K562 (cell line): Measurements from ENCODE around the gene CD109. TPM values are rescaled to one million over a fixed set of nuclear protein-coding genes. Genes with fewer than 3 reads are reported as not detected.

Experiments used
- ATAC-seq: fragments of 200-7000 bp; cut with Tn5 transposase; 3 replicates; pipeline ENCODE4 v1.9.1; 2020; ENCODE audit warnings: moderate library complexity
- BruUV-seq: library from RNA; stranded (reverse); fragments of 400-500 nt; replicated peaks from 2 replicates; lab custom pipeline; 2021; lab: Mats Ljungman, UMichigan
- CTCF ChIA-PET: fragments of 300-600 bp; formaldehyde crosslinking; extraction: SDS; loops from one replicate; lab custom pipeline; 2021; ENCODE audit warnings: low intra/inter-chr PET ratio; lab: Yijun Ruan, JAX
- POLR2A ChIA-PET: fragments of 300-600, 350-650 bp; sonication (Branson Sonifier 250); formaldehyde crosslinking; extraction: SDS; loops from one replicate; lab custom pipeline; 2021; ENCODE audit warnings: antibody characterized with exemption, inconsistent platforms; lab: Yijun Ruan, JAX
- DNase-seq, 4 experiments: peaks; one replicate each; pipeline versions ENCODE4 v3.0.0 to v3.0.0-alpha.2; 2011 to 2018; ENCODE audit warnings: low spot score in 3 of 4, mixed read lengths in 3 of 4; ENCODE audit errors: extremely low read depth in 1 of 4
- FAIRE-seq: peaks from 2 replicates; lab custom pipeline; 2011; peaks lifted over from hg19 to GRCh38; lab: Jason Lieb, UNC
- H2AFZ ChIP-seq: 2 replicates; pipeline ENCODE4 v1.6.0; 2011; ENCODE audit warnings: low read depth, low read length, control low read depth, inconsistent platforms
- H3K27ac ChIP-seq: fragments of 200-600 bp; 3 replicates; pipeline ENCODE4 v1.8.0; 2011; ENCODE audit warnings: low read depth, mild to moderate bottlenecking, control low read depth, inconsistent platforms, low read length, moderate library complexity, mixed read lengths; ENCODE audit errors: extremely low read depth
- H3K27me3 ChIP-seq, 2 experiments: fragments of 300-600 bp in 1 of 2; 2 replicates in 1 of 2; 3 replicates in 1 of 2; pipeline versions ENCODE4 v1.6.0 to v1.8.0; 2011; ENCODE audit warnings: inconsistent platforms in 2 of 2, low read length in 2 of 2, mild to moderate bottlenecking in 1 of 2, mixed read lengths in 1 of 2, moderate library complexity in 1 of 2; ENCODE audit not compliant: control insufficient read depth in 2 of 2, insufficient read depth in 2 of 2
- H3K36me3 ChIP-seq: fragments of 300-600 bp; 3 replicates; pipeline ENCODE4 v1.8.0; 2011; ENCODE audit warnings: mild to moderate bottlenecking, low read length, inconsistent platforms; ENCODE audit not compliant: control insufficient read depth, insufficient read depth
- H3K4me1 ChIP-seq, 2 experiments: fragments of 200-600 bp in 1 of 2; replicated peaks in 1 of 2; 2 replicates in 1 of 2; 3 replicates in 1 of 2; pipeline versions ENCODE4 v1.5.1 to v1.8.0; 2011; ENCODE audit warnings: inconsistent platforms in 2 of 2, low read length in 2 of 2, mild to moderate bottlenecking in 1 of 2, mixed read lengths in 1 of 2, moderate library complexity in 1 of 2; ENCODE audit not compliant: control insufficient read depth in 2 of 2, insufficient read depth in 2 of 2
- H3K4me2 ChIP-seq: 2 replicates; pipeline ENCODE4 v1.6.1; 2011; ENCODE audit warnings: low read length, control low read depth, inconsistent platforms, mixed read lengths; ENCODE audit not compliant: insufficient read depth
- H3K4me3 ChIP-seq: fragments of 200-600 bp; sonication (generic), shearing (Covaris generic); 2 replicates; pipeline ENCODE4 v1.5.1; 2016; ENCODE audit warnings: control low read depth, inconsistent platforms
- H3K79me2 ChIP-seq: fragments of 200-600 bp; 3 replicates; pipeline ENCODE4 v1.8.0; 2011; ENCODE audit warnings: low read length, inconsistent platforms; ENCODE audit not compliant: control insufficient read depth, insufficient read depth
- H3K9ac ChIP-seq, 2 experiments: 2 replicates each; pipeline versions ENCODE4 v1.6.0 to v1.6.1; 2011; ENCODE audit warnings: low read depth in 2 of 2, low read length in 2 of 2, control low read depth in 1 of 2, inconsistent platforms in 1 of 2, mild to moderate bottlenecking in 1 of 2, mixed read lengths in 1 of 2; ENCODE audit not compliant: insufficient read depth in 1 of 2
- H3K9me1 ChIP-seq: one replicate; pipeline ENCODE4 v1.6.0; 2011; ENCODE audit warnings: inconsistent platforms, mild to moderate bottlenecking, low read length, moderate library complexity; ENCODE audit not compliant: control insufficient read depth, insufficient read depth
- H3K9me3 ChIP-seq: replicated peaks from 2 replicates; pipeline ENCODE4 v1.5.1; 2011; ENCODE audit warnings: low read depth, low read length, inconsistent platforms; ENCODE audit not compliant: control insufficient read depth, insufficient read depth
- H4K20me1 ChIP-seq: replicated peaks from 2 replicates; pipeline ENCODE4 v1.6.1; 2011; ENCODE audit warnings: low read length, inconsistent platforms, mixed read lengths; ENCODE audit not compliant: control insufficient read depth, insufficient read depth
- COPS2 ChIP-seq: fragments of 450-650 bp; conservative IDR thresholded peaks from 2 replicates; pipeline ENCODE4 v1.6.1; 2016; ENCODE audit warnings: mild to moderate bottlenecking, moderate library complexity
- FOXK1 ChIP-seq: sonication (generic); formaldehyde crosslinking; IDR thresholded peaks from 2 replicates; pipeline ENCODE4 v1.8.0; 2022; ENCODE audit warnings: missing genetic modification reagents, mild to moderate bottlenecking, borderline replicate concordance
- KLF10 ChIP-seq: fragments of 250-450 bp; sonication (Bioruptor Pico); IDR thresholded peaks from 2 replicates; pipeline ENCODE4 v1.6.1; 2021; ENCODE audit warnings: matching md5 sums
- NONO ChIP-seq, 2 experiments: fragments of 200-400 bp in 1 of 2; fragments of 450-650 bp in 1 of 2; formaldehyde crosslinking in 1 of 2; IDR thresholded peaks; 2 replicates each; pipeline ENCODE4 v1.6.1; 2017; ENCODE audit warnings: low read depth in 2 of 2, mild to moderate bottlenecking in 2 of 2, moderate library complexity in 2 of 2, low read length in 1 of 2
- TGIF2 ChIP-seq: sonication (generic); formaldehyde crosslinking; IDR thresholded peaks from 2 replicates; pipeline ENCODE4 v1.8.1; 2022; ENCODE audit warnings: mild to moderate bottlenecking, missing genetic modification reagents, moderate library complexity
- WGBS: fragments of 100-300 bp; shearing (Covaris generic); methylation state at CpG from one replicate; pipeline ENCODE4 v1.1.6; 2016; ENCODE audit warnings: low coverage, mixed read lengths; ENCODE audit not compliant: insufficient coverage; ENCODE audit errors: missing lambda C conversion rate; 5-methylcytosine and 5-hydroxymethylcytosine counted together
- in situ Hi-C: fragments of 300-500 bp; cut with MboI; formaldehyde crosslinking; loops from 4 replicates; pipeline ENCODE4 v1.15.0; 2018; ENCODE audit warnings: inconsistent platforms, mixed read lengths
- intact Hi-C: fragments of 100-400 bp; cut with micrococcal nuclease; formaldehyde crosslinking; loops from 2 replicates; pipeline ENCODE4 v1.14.2; 2022
- polyA plus RNA-seq, 8 experiments: library from polyadenylated mRNA; depleted of rRNA in 4 of 8; stranded (reverse) in 5 of 8; unstranded in 3 of 8; fragments of >200 nt; fragmentation: Nextera tagmentation in 2 of 8; fragmentation: Illumina TruSeq in 1 of 8; extraction: Ambion mirVana in 2 of 8; extraction: Trizol in 1 of 8; gene quantifications; 2 replicates each; pipeline versions ENCODE4 v1.2.1 to v1.2.3, GENCODE V29; 2011 to 2014; ENCODE audit warnings: inconsistent platforms in 1 of 8, missing spikeins in 1 of 8
- total RNA-seq, 7 experiments: library from RNA; depleted of rRNA in 6 of 7; stranded (reverse); fragments of >200 nt in 6 of 7; fragmentation: Illumina TruSeq in 2 of 7; extraction: Trizol in 2 of 7; gene quantifications; 2 replicates each; pipeline versions ENCODE4 v1.2.1 to v1.2.3, GENCODE V29; 2011 to 2021; ENCODE audit warnings: low replicate concordance in 1 of 7

The CD109 gene
- total and polyA plus RNA-seq, 9 of the 15 experiments (the other 6 are each of a cell fraction or from before 2014, with no cell fraction given): under 0.01 to 0.22 (median 0.11) TPM

- ATAC-seq (no peak), FAIRE-seq (no peak), DNase-seq (no peak)
- no peaks in the 10 kb centered on the region for H3K9me1 ChIP-seq
- no peaks in the 10 kb centered on the region for H3K9me3 ChIP-seq
- H2AFZ ChIP-seq: no peak overlapping the region
- H3K27me3 ChIP-seq: peaks cover 0 to 4% of the 10 kb centered on the region in 2 experiments; a peak in 2 of 5 replicates
- H3K4me3 ChIP-seq: no peak overlapping the region
- 16% methylated on average over 5 of the region's 5 CpGs for WGBS
- no peaks in the 10 kb centered on the region for H4K20me1 ChIP-seq
- H3K36me3 ChIP-seq: no peaks in the 10 kb centered on the region
- in situ Hi-C loops (no loop called here), intact Hi-C loops (no loop called here)
- TF ChIP-seq KLF10: no peak
- TF ChIP-seq TGIF2: no peak
- TF ChIP-seq FOXK1 (CRISPR knock-in tag): no peak
- TF ChIP-seq COPS2: no peak
- no peak for TF ChIP-seq NONO (IDR thresholded peaks at IDR 0.05; ENCODE audit: low read depth in 2 of 2, low read length in 1 of 2)
- BruUV-seq: no TSS peak
- H3K4me2 ChIP-seq: no peak overlapping the region
- POLR2A ChIA-PET: interaction anchor here (0.8 to 1.1 kb wide), 2 partner anchors 7 to 16 kb away, joined by 3 read pairs; no protein-coding TSS in a partner anchor
- H3K79me2 ChIP-seq: no peaks in the 10 kb centered on the region
- no peak overlapping the region for H3K9ac ChIP-seq
- H3K4me1 ChIP-seq: no peaks in the 10 kb centered on the region
- CTCF ChIA-PET: no interaction called here
- no peak overlapping the region for H3K27ac ChIP-seq
Measured at GRCh38 chr6:73712535-73713173, 16.7 kb downstream of the CD109 start.
